B cell (primary cell): ENCODE data around the gene TPD52L3. TPM values are rescaled to one million over a fixed set of nuclear protein-coding genes. Genes with fewer than 3 reads are reported as not detected.

Experiments used
- ATAC-seq: fragments of 200-7000 bp; cut with Tn5 transposase; one replicate; pipeline ENCODE4 v1.10.0; 2021; ENCODE audit warnings: low read depth, mild to moderate bottlenecking, moderate number of reproducible peaks, moderate library complexity
- CTCF ChIA-PET: fragments of 350-600 bp; sonication (Branson Sonifier 250); formaldehyde crosslinking; loops from one replicate; lab custom pipeline; 2021; ENCODE audit warnings: antibody characterized with exemption, inconsistent platforms; lab: Charles Lee
- POLR2A ChIA-PET: fragments of 350-600 bp; sonication (Branson Sonifier 250); formaldehyde crosslinking; loops from one replicate; lab custom pipeline; 2021; ENCODE audit warnings: antibody characterized with exemption; lab: Charles Lee
- DNase-seq: peaks from one replicate; pipeline ENCODE4 v3.0.0; 2013
- H2AFZ ChIP-seq: 2 replicates; pipeline ENCODE4 v1.6.1; 2012; ENCODE audit warnings: mild to moderate bottlenecking, low read depth, low read length; ENCODE audit not compliant: insufficient read depth, poor library complexity, severe bottlenecking
- H3K27ac ChIP-seq, 2 donors: 1 replicate in 1 of 2; 2 replicates in 1 of 2; pipeline ENCODE4 v1.5.1; 2012 to 2013; ENCODE audit warnings: low read length in 2 of 2, mild to moderate bottlenecking in 2 of 2, moderate library complexity in 1 of 2
- H3K27me3 ChIP-seq, 4 experiments: fragments of 200-600 bp in 1 of 4; sonication (generic) in 1 of 4; replicated peaks in 1 of 4; 1 replicate in 2 of 4; 2 replicates in 2 of 4; pipeline versions ENCODE4 v1.6.1 to v1.7.0; 2013 to 2016; ENCODE audit warnings: low read length in 3 of 4, mild to moderate bottlenecking in 2 of 4, mixed read lengths in 1 of 4, moderate library complexity in 1 of 4; ENCODE audit not compliant: insufficient read depth in 4 of 4, control insufficient read depth in 3 of 4; ENCODE audit errors: control extremely low read depth in 1 of 4
- H3K36me3 ChIP-seq, 2 experiments: replicated peaks in 1 of 2; 1 replicate in 1 of 2; 2 replicates in 1 of 2; pipeline versions ENCODE4 v1.6.1 to v1.7.1; 2013; ENCODE audit warnings: low read length in 1 of 2; ENCODE audit not compliant: insufficient read depth in 2 of 2, control insufficient read depth in 1 of 2; ENCODE audit errors: control extremely low read depth in 1 of 2, extremely low read depth in 1 of 2
- H3K4me1 ChIP-seq, 2 donors: fragments of 200-600 bp in 1 of 2; sonication (generic) in 1 of 2; 1 replicate in 1 of 2; 2 replicates in 1 of 2; pipeline versions ENCODE4 v1.5.1 to v1.6.1; 2013 to 2017; ENCODE audit warnings: low read length in 2 of 2; ENCODE audit not compliant: control insufficient read depth in 2 of 2, insufficient read depth in 2 of 2
- H3K4me2 ChIP-seq: replicated peaks from 2 replicates; pipeline ENCODE3; 2012; ENCODE audit warnings: mild to moderate bottlenecking, low read depth, low read length; ENCODE audit not compliant: poor library complexity, severe bottlenecking
- H3K4me3 ChIP-seq, 5 experiments: fragments of 200-600 bp in 1 of 5; sonication (generic) in 1 of 5; 1 replicate in 3 of 5; 2 replicates in 2 of 5; pipeline versions ENCODE4 v1.5.1 to v1.7.0; 2011 to 2016; ENCODE audit warnings: low read length in 4 of 5, mild to moderate bottlenecking in 4 of 5, low read depth in 2 of 5, control low read depth in 1 of 5, moderate library complexity in 1 of 5; ENCODE audit not compliant: insufficient read depth in 1 of 5; ENCODE audit errors: control extremely low read depth in 1 of 5, extremely low read depth in 1 of 5
- H3K79me2 ChIP-seq: fragments of 200-600 bp; sonication (generic); one replicate; pipeline ENCODE4 v1.6.0; 2016; ENCODE audit warnings: low read length; ENCODE audit not compliant: control insufficient read depth, insufficient read depth
- H3K9ac ChIP-seq: fragments of 200-600 bp; sonication (generic); 2 replicates; pipeline ENCODE4 v1.6.1; 2017; ENCODE audit warnings: mild to moderate bottlenecking, low read length, moderate library complexity
- H3K9me3 ChIP-seq, 3 donors: one replicate each; pipeline versions ENCODE4 v1.6.1 to v1.7.1; 2013; ENCODE audit warnings: low read length in 2 of 3; ENCODE audit not compliant: control insufficient read depth in 2 of 3, insufficient read depth in 1 of 3; ENCODE audit errors: control extremely low read depth in 1 of 3
- H4K20me1 ChIP-seq: 2 replicates; pipeline ENCODE4 v1.6.0; 2012; ENCODE audit warnings: mild to moderate bottlenecking, low read length; ENCODE audit not compliant: insufficient read depth, control insufficient read depth, poor library complexity, severe bottlenecking
- H3K27ac Mint-ChIP-seq: one replicate; pipeline ENCODE4 v1.8.0; 2021; ENCODE audit warnings: mixed read lengths
- H3K27me3 Mint-ChIP-seq: one replicate; pipeline ENCODE4 v1.8.0; 2021; ENCODE audit warnings: mixed read lengths
- H3K4me1 Mint-ChIP-seq: one replicate; pipeline ENCODE4 v1.8.0; 2021; ENCODE audit warnings: mixed read lengths
- H3K4me3 Mint-ChIP-seq: one replicate; pipeline ENCODE4 v1.8.0; 2021; ENCODE audit warnings: mixed read lengths
- H3K9me3 Mint-ChIP-seq: one replicate; pipeline ENCODE4 v1.8.0; 2022; ENCODE audit warnings: mixed read lengths; ENCODE audit not compliant: insufficient read depth
- CTCF ChIP-seq: fragments of 200-600 bp; IDR thresholded peaks from one replicate; pipeline ENCODE4 v1.8.0; 2022; ENCODE audit warnings: antibody characterized with exemption, mild to moderate bottlenecking
- EZH2 ChIP-seq: IDR thresholded peaks from 2 replicates; pipeline ENCODE4 v1.6.1; 2012; ENCODE audit warnings: borderline replicate concordance, low read depth, mild to moderate bottlenecking, moderate library complexity, low read length; ENCODE audit not compliant: insufficient read depth, poor library complexity, severe bottlenecking
- WGBS: methylation state at CpG from one replicate; pipeline ENCODE4 v1.1.5; 2013; ENCODE audit warnings: missing lambda C conversion rate; ENCODE audit not compliant: insufficient coverage; 5-methylcytosine and 5-hydroxymethylcytosine counted together
- intact Hi-C: fragments of 100-400 bp; cut with micrococcal nuclease; formaldehyde crosslinking; loops from one replicate; pipeline ENCODE4 v1.10.0; 2022
- polyA plus RNA-seq: library from polyadenylated mRNA; depleted of rRNA; stranded (reverse); fragments of >200 nt; gene quantifications from 2 replicates; pipeline ENCODE4 v1.2.3, GENCODE V29; 2012
- total RNA-seq, 2 donors: library from RNA; stranded (reverse); fragments of 120-200 nt in 1 of 2; gene quantifications; 1 replicate in 1 of 2; 2 replicates in 1 of 2; pipeline versions ENCODE4 v1.2.3 to v1.2.4, GENCODE V29; 2013 to 2022

The TPD52L3 gene
- total and polyA plus RNA-seq, 2 donors (not counting 1 experiment from before 2014, with no cell fraction given) = not detected

- Histone ChIP-seq H3K27ac (no peak overlapping the region), H3K9ac (no peak overlapping the region), H4K20me1 (no peaks in the 10 kb centered on the region), H3K4me2 (no peak overlapping the region), H3K79me2 (no peaks in the 10 kb centered on the region), H3K4me1 (no peaks in the 10 kb centered on the region), H2AFZ (no peak overlapping the region), H3K27me3 (peaks cover 0 to 3% (median 0%) of the 10 kb centered on the region in 4 experiments), H3K4me3 (no peak overlapping the region), H3K36me3 (no peaks in the 10 kb centered on the region), H3K9me3 (peaks cover 2 to 29% (median 18%) of the 10 kb centered on the region in 3 donors)
- CTCF ChIA-PET = interaction anchor here (1.0 to 2.5 kb wide), 2 partner anchors 12 to 14 kb away, joined by 3 to 13 read pairs; no protein-coding TSS in a partner anchor
- no peak overlapping the region for H3K27ac Mint-ChIP-seq
- POLR2A ChIA-PET = no interaction called here
- DNase-seq = no peak
- TF ChIP-seq EZH2 (no peak), CTCF (no peak)
- intact Hi-C loops = no loop called here
- H3K4me1 Mint-ChIP-seq = no peaks in the 10 kb centered on the region
- no peak for ATAC-seq
- no peaks in the 10 kb centered on the region for H3K27me3 Mint-ChIP-seq
- no peak overlapping the region for H3K4me3 Mint-ChIP-seq
- H3K9me3 Mint-ChIP-seq = peaks cover 4% of the 10 kb centered on the region
- 86% methylated on average over 1 of the region's 4 CpGs for WGBS
These were observed 39.1 kb downstream of the TPD52L3 start for GRCh38 chr9:6367128-6367890.

- WGBS = 100% methylated on average over 1 of the region's 2 CpGs
- H3K4me3 ChIP-seq = no peak overlapping the region
- H3K36me3 ChIP-seq = no peaks in the 10 kb centered on the region
- H3K4me1 Mint-ChIP-seq = no peaks in the 10 kb centered on the region
- H3K27me3 ChIP-seq = peaks cover 0 to 3% (median 0%) of the 10 kb centered on the region in 4 experiments
- H3K4me1 ChIP-seq = no peaks in the 10 kb centered on the region
- H3K79me2 ChIP-seq = no peaks in the 10 kb centered on the region
- no peaks in the 10 kb centered on the region for H3K27me3 Mint-ChIP-seq
- peaks cover 2 to 32% (median 18%) of the 10 kb centered on the region in 3 donors for H3K9me3 ChIP-seq
- POLR2A ChIA-PET = no interaction called here
- no peak for TF ChIP-seq EZH2
- no peak for TF ChIP-seq CTCF
- ATAC-seq = no peak
- H3K9me3 Mint-ChIP-seq = peaks cover 4% of the 10 kb centered on the region
- no peak overlapping the region for H3K27ac ChIP-seq
- H3K9ac ChIP-seq = no peak overlapping the region
- H3K4me2 ChIP-seq = no peak overlapping the region
- no peak overlapping the region for H2AFZ ChIP-seq
- CTCF ChIA-PET = no interaction called here
- H4K20me1 ChIP-seq = no peaks in the 10 kb centered on the region
- H3K4me3 Mint-ChIP-seq = no peak overlapping the region
- H3K27ac Mint-ChIP-seq = no peak overlapping the region
- no peak for DNase-seq
- intact Hi-C loops = no loop called here
These were observed 40.7 kb downstream of the TPD52L3 start for GRCh38 chr9:6368831-6369230.
